ENCODE measurements around the gene UBE2D2. TPM values are rescaled to one million over a fixed set of nuclear protein-coding genes. Genes with fewer than 3 reads are reported as not detected.

Gene UBE2D2
- total and polyA plus RNA-seq, 9 donors: 66.8 to 230 (median 117) TPM

- Histone ChIP-seq H3K27me3 (no peaks in the 10 kb centered on the region), H3K36me3 (no peaks in the 10 kb centered on the region), H3K4me3 (no peak overlapping the region), H3K4me1 (ENCODE audit: insufficient read depth) (peaks cover 18% of the 10 kb centered on the region), H3K27ac (no peak overlapping the region), H3K9me3 (no peaks in the 10 kb centered on the region)
- intact Hi-C loops (cut with DNase I): no loop called here
- DNase-seq: no peak
- TF ChIP-seq EP300 (IDR thresholded peaks at IDR 0.05): no peak
- TF ChIP-seq POLR2A (IDR thresholded peaks at IDR 0.05): no peak
- TF ChIP-seq CTCF (IDR thresholded peaks at IDR 0.05): no peak
- WGBS, 3 donors: 76 to 81% (median 78%) methylated on average over 15 of the region's 15 CpGs
Measured at GRCh38 chr5:139664727-139665351, 103.7 kb downstream of the UBE2D2 start.

- no peak overlapping the region for H3K4me3 ChIP-seq
- no peak for DNase-seq
- H3K27ac ChIP-seq: no peak overlapping the region
- intact Hi-C loops (cut with DNase I): no loop called here
- H3K27me3 ChIP-seq: no peaks in the 10 kb centered on the region
- H3K4me1 ChIP-seq (ENCODE audit: insufficient read depth): peaks cover 20% of the 10 kb centered on the region
- no peaks in the 10 kb centered on the region for H3K9me3 ChIP-seq
- no peaks in the 10 kb centered on the region for H3K36me3 ChIP-seq
- TF ChIP-seq CTCF (IDR thresholded peaks at IDR 0.05): no peak
- 93 to 94% (median 93%) methylated on average over 11 of the region's 11 CpGs for WGBS, 3 donors
Measured at GRCh38 chr5:139665626-139666025, 104.5 kb downstream of the UBE2D2 start.

- H3K27me3 ChIP-seq: no peaks in the 10 kb centered on the region
- no peak for DNase-seq
- no peak overlapping the region for H3K27ac ChIP-seq
- H3K4me3 ChIP-seq: no peak overlapping the region
- no peaks in the 10 kb centered on the region for H3K9me3 ChIP-seq
- intact Hi-C loops (cut with DNase I): no loop called here
- WGBS, 3 donors: 91 to 95% (median 92%) methylated on average over 7 of the region's 7 CpGs
- no peak for TF ChIP-seq CTCF (IDR thresholded peaks at IDR 0.05)
- no peak for TF ChIP-seq EP300 (IDR thresholded peaks at IDR 0.05)
- no peak for TF ChIP-seq POLR2A (IDR thresholded peaks at IDR 0.05)
- no peaks in the 10 kb centered on the region for H3K36me3 ChIP-seq
- H3K4me1 ChIP-seq (ENCODE audit: insufficient read depth): peaks cover 18% of the 10 kb centered on the region
Measured at GRCh38 chr5:139666551-139666950, 105.4 kb downstream of the UBE2D2 start.

- Histone ChIP-seq H3K4me1 (ENCODE audit: insufficient read depth) (peaks cover 18% of the 10 kb centered on the region), H3K27me3 (no peaks in the 10 kb centered on the region), H3K27ac (no peak overlapping the region), H3K36me3 (no peaks in the 10 kb centered on the region), H3K9me3 (no peaks in the 10 kb centered on the region), H3K4me3 (no peak overlapping the region)
- DNase-seq: no peak
- TF ChIP-seq CTCF (IDR thresholded peaks at IDR 0.05): no peak
- TF ChIP-seq EP300 (IDR thresholded peaks at IDR 0.05): no peak
- no peak for TF ChIP-seq POLR2A (IDR thresholded peaks at IDR 0.05)
- 87 to 96% (median 90%) methylated on average over 2 of the region's 2 CpGs for WGBS, 3 donors
- intact Hi-C loops (cut with DNase I): no loop called here
Measured at GRCh38 chr5:139667001-139667729, 106.0 kb downstream of the UBE2D2 start.

Measured in ovary (tissue), 9 donors.